ENCODE data around the gene SVOPL.

DNA sequence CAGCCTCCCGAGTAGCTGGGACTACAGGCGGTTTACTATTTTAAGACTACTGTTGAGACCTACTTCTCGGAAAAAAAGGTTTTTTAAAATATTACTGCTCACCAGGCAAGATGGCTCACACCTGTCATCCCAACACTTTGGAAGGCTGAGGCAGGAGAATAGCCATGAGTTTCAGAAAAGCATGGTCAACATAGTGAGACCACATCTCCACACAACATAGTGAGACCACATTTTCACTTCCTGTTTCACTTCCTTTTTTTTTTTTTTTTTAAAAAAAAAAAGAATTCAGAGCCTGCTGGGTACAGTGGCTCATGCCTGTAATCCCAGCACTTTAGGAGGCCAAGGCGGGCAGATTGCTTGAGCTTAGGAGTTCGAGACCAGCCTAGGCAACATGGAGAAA lies 46.5 kb downstream of the SVOPL start:
- TF ChIP-seq, protein P1, sequence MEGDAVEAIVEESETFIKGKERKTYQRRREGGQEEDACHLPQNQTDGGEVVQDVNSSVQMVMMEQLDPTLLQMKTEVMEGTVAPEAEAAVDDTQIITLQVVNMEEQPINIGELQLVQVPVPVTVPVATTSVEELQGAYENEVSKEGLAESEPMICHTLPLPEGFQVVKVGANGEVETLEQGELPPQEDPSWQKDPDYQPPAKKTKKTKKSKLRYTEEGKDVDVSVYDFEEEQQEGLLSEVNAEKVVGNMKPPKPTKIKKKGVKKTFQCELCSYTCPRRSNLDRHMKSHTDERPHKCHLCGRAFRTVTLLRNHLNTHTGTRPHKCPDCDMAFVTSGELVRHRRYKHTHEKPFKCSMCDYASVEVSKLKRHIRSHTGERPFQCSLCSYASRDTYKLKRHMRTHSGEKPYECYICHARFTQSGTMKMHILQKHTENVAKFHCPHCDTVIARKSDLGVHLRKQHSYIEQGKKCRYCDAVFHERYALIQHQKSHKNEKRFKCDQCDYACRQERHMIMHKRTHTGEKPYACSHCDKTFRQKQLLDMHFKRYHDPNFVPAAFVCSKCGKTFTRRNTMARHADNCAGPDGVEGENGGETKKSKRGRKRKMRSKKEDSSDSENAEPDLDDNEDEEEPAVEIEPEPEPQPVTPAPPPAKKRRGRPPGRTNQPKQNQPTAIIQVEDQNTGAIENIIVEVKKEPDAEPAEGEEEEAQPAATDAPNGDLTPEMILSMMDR (IDR thresholded peaks at IDR 0.05), result no peak
- no peak for TF ChIP-seq POLR2AphosphoS5 (IDR thresholded peaks at IDR 0.05)

Data from upper lobe of left lung (tissue), 4 donors.